Stimulated activated CD4-positive, alpha-beta T cell treated with anti-CD3 and anti-CD28 coated beads, TNF-alpha, amount 100 ng/mL, for 24 hours (primary cell): ENCODE data around the gene CAMKK1.

Source experiments
- DNase-seq, 3 experiments: peaks; one replicate each; pipeline ENCODE4 v3.0.0-alpha.2; 2020; ENCODE audit warnings: low read depth in 3 of 3

Gene CAMKK1

GRCh38 chr17:3812771-3813170, 80.1 kb downstream of the CAMKK1 start:
- no peak for DNase-seq

GRCh38 chr17:3812284-3812683, 80.6 kb downstream of the CAMKK1 start:
- no peak for DNase-seq
